Esophagus (tissue), 2 donors: ENCODE data around the gene ANKRD44. TPM values are rescaled to one million over a fixed set of nuclear protein-coding genes. Genes with fewer than 3 reads are reported as not detected.

Experiments used
- H3K27ac ChIP-seq, 2 donors: one replicate each; pipeline ENCODE4 v1.5.1; 2013; ENCODE audit warnings: low read depth in 2 of 2, mild to moderate bottlenecking in 2 of 2, inconsistent platforms in 1 of 2, low read length in 1 of 2, moderate library complexity in 1 of 2
- H3K27me3 ChIP-seq, 2 donors: one replicate each; pipeline ENCODE4 v1.6.1; 2013; ENCODE audit warnings: low read length in 2 of 2, control low read depth in 1 of 2, mild to moderate bottlenecking in 1 of 2; ENCODE audit not compliant: insufficient read depth in 2 of 2, control insufficient read depth in 1 of 2
- H3K36me3 ChIP-seq, 2 donors: one replicate each; pipeline ENCODE4 v1.6.1; 2013; ENCODE audit warnings: low read length in 1 of 2; ENCODE audit not compliant: control insufficient read depth in 2 of 2, insufficient read depth in 2 of 2
- H3K4me1 ChIP-seq, 2 donors: one replicate each; pipeline ENCODE4 v1.6.1; 2013; ENCODE audit warnings: low read length in 1 of 2; ENCODE audit not compliant: control insufficient read depth in 2 of 2, insufficient read depth in 2 of 2
- H3K4me3 ChIP-seq, 2 donors: one replicate each; pipeline ENCODE4 v1.5.1; 2013; ENCODE audit warnings: low read length in 2 of 2, mild to moderate bottlenecking in 2 of 2, low read depth in 1 of 2, moderate library complexity in 1 of 2
- H3K9me3 ChIP-seq, 2 donors: one replicate each; pipeline ENCODE4 v1.6.1; 2013; ENCODE audit warnings: mild to moderate bottlenecking in 2 of 2, low read depth in 1 of 2, low read length in 1 of 2, moderate library complexity in 1 of 2; ENCODE audit not compliant: control insufficient read depth in 2 of 2, insufficient read depth in 1 of 2
- WGBS, 2 donors: extraction: QIAGEN DNeasy Blood & Tissue Kit; methylation state at CpG; one replicate each; pipeline ENCODE4 v1.1.7; 2013; 5-methylcytosine and 5-hydroxymethylcytosine counted together
- polyA plus RNA-seq, 2 donors: library from polyadenylated mRNA; stranded (reverse); fragments of 200-250 nt; gene quantifications; one replicate each; pipeline ENCODE4 v1.2.3, GENCODE V29; 2013
- donor health status: healthy with polysubstance abuse.
- donor health status: Bipolar disorder and iron deficiency.

ANKRD44 gene
- polyA plus RNA-seq, 2 donors = 1.1 to 1.5 TPM

DNA sequence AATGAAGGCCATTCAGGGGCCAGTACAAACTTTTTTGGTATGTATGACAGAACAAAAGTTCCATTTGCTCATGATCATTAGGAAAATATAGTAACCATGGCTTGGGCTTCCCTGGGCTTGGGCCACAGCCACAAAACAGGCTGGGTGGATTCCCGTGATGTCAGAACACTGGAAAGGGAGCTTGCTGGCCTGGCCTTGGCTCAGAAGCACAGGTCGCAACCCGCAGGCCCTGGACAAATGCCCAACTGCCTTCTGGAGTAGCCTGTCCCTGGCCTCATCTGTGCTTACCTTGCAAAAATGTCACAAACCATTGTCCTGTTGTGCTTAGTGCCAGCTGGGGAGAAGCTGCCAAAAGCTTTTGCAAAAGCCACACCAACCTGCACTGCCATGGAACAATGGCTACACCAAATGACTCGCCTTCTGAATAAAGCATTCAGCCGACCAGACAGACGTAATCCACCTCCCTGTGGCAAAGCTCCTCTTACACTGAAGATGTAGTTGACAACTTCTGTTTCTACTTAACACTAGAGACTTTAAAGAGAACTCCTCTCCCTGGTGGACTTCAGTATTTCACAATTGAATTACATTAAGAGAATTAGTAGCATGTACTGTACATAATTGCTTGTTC, 125.5 kb downstream of the ANKRD44 start:
- H3K27me3 ChIP-seq = no peaks in the 10 kb centered on the region
- peaks cover 4% of the 10 kb centered on the region in 2 donors for H3K4me1 ChIP-seq
- WGBS, 2 donors = 33 to 46% methylated on average over 6 of the region's 6 CpGs
- H3K9me3 ChIP-seq = no peaks in the 10 kb centered on the region
- no peak overlapping the region for H3K4me3 ChIP-seq
- H3K36me3 ChIP-seq = no peaks in the 10 kb centered on the region
- H3K27ac ChIP-seq = no peak overlapping the region

- Histone ChIP-seq H3K4me3 (no peak overlapping the region), H3K27ac (no peak overlapping the region), H3K9me3 (no peaks in the 10 kb centered on the region), H3K36me3 (no peaks in the 10 kb centered on the region), H3K27me3 (no peaks in the 10 kb centered on the region), H3K4me1 (peaks cover 4% of the 10 kb centered on the region in 2 donors)
These were observed 127.2 kb downstream of the ANKRD44 start for GRCh38 chr2:197183355-197183754.

- Histone ChIP-seq H3K36me3 (no peaks in the 10 kb centered on the region), H3K27ac (no peak overlapping the region), H3K4me3 (no peak overlapping the region), H3K4me1 (peaks cover 4% of the 10 kb centered on the region in 2 donors), H3K9me3 (no peaks in the 10 kb centered on the region), H3K27me3 (no peaks in the 10 kb centered on the region)
- WGBS, 2 donors = 82 to 92% methylated on average over 1 of the region's 1 CpG
These were observed 127.9 kb downstream of the ANKRD44 start for GRCh38 chr2:197182668-197183067.

DNA sequence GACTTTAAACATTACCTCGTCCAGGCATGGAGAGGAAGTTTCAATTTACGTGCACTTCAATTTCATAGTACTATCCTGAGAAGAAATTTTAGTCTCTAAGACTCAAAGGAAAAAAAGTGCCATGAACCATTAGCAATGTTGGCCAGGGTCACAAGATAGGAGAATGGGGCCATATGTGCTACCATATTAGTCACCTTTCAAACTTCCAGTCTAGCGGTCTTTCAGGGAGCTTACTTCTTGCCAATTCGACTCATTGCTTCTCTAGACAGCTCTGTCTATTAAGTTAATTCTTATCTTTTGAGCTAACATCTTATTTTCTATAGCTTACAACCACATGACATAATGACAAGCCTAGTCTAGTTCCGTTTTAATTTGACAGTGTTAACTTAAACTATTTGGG, 129.1 kb downstream of the ANKRD44 start:
- H3K9me3 ChIP-seq = no peaks in the 10 kb centered on the region
- H3K27ac ChIP-seq = no peak overlapping the region
- H3K4me3 ChIP-seq = no peak overlapping the region
- 74% methylated on average over 5 of the region's 5 CpGs for WGBS, 2 donors
- peaks cover 4% of the 10 kb centered on the region in 2 donors for H3K4me1 ChIP-seq
- no peaks in the 10 kb centered on the region for H3K27me3 ChIP-seq
- H3K36me3 ChIP-seq = no peaks in the 10 kb centered on the region

DNA sequence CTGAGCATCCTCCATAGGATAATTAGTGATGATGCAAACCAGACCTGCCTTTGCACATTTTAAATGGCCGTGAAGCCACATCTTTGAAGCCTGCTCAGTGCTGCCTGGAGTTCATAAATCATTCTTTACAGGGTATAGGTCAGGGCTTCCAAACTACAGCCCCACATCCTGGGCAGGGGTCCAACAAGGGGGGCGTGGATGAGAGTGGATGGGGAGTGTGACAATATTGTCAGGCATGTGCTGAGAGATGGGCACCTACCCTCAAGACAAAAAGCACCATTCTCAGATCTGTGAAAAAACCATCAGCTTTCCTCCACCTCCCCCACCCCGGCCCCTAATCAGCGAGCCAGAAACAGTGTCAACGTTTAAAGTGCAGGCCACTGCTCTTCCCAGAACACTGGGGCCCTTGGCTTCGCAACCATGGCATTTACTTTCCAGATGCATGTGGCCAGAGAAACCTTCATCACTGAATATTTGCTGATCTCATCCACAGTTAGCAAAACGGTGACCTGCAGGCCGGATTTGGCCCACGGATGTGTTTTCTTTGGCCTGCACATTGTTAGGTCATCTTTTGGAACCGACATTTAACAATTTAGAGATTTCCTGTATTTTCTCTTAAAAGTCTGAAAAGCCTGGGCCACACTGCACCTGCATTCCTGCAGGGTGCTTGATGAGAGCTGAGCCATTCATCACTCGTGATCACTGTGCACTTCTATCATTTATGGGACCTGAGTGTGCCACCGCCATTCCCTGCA, 130.7 kb downstream of the ANKRD44 start:
- 52 to 73% methylated on average over 12 of the region's 12 CpGs for WGBS, 2 donors
- no peak overlapping the region for H3K4me3 ChIP-seq
- no peaks in the 10 kb centered on the region for H3K27me3 ChIP-seq
- H3K4me1 ChIP-seq = peaks cover under 1 to 1% of the 10 kb centered on the region in 2 donors
- H3K27ac ChIP-seq = no peak overlapping the region
- H3K36me3 ChIP-seq = no peaks in the 10 kb centered on the region
- H3K9me3 ChIP-seq = no peaks in the 10 kb centered on the region

GRCh38 chr2:197176522-197176921, 134.1 kb downstream of the ANKRD44 start:
- 0% methylated on average over 1 of the region's 1 CpG for WGBS, 2 donors
- Histone ChIP-seq H3K9me3 (no peaks in the 10 kb centered on the region), H3K27ac (no peak overlapping the region), H3K27me3 (no peaks in the 10 kb centered on the region), H3K36me3 (no peaks in the 10 kb centered on the region), H3K4me1 (no peaks in the 10 kb centered on the region), H3K4me3 (no peak overlapping the region)

DNA sequence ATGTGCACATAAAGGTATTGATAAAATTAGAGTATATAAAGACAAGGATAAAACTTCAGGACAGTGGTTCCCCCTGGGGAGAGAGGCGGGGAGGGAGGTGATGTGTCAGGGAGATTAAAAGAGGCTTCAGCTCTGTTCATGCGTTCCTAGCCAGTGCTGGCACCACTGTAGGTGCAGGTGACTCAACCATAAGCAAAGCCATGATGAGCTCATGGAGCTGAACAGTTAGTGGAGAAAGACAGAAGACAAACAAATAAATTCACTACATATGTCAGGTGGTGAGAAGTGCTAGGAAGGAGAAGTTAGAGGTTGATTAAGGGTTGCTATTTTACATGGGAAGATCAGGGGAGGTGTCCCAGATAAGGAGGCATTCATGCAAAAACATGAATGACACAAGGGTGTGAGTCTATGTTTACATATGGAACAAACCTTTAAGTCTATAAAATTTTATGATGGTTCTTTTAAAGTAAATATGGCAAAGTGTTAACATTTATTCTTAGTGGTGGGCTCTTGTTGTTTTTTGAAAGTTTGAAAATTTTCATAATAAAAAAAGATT, 136.0 kb downstream of the ANKRD44 start:
- 40 to 54% methylated on average over 2 of the region's 2 CpGs for WGBS, 2 donors
- Histone ChIP-seq H3K4me1 (no peaks in the 10 kb centered on the region), H3K9me3 (no peaks in the 10 kb centered on the region), H3K36me3 (no peaks in the 10 kb centered on the region), H3K27ac (no peak overlapping the region), H3K27me3 (no peaks in the 10 kb centered on the region), H3K4me3 (no peak overlapping the region)

DNA sequence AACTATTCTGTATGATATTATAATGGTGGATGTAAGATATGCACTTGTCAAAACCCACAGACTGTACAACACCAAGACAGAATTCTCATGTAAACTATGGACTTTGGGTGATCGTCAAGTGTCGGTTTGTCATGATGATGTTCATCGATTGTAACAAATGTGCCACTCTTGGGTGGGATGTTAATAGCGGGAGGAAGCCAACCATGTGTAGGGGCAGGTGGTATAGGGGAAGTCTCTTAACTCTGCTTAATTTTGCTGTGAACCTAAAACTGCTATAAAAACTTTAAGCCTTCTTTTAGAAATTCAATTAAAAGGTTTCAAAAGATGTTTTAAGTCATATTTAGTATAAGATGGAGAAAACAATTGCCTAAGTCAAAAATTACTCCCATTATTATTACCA, 139.0 kb downstream of the ANKRD44 start:
- H3K36me3 ChIP-seq = no peaks in the 10 kb centered on the region
- H3K9me3 ChIP-seq = no peaks in the 10 kb centered on the region
- H3K4me3 ChIP-seq = no peak overlapping the region
- 93 to 95% methylated on average over 4 of the region's 4 CpGs for WGBS, 2 donors
- H3K27me3 ChIP-seq = no peaks in the 10 kb centered on the region
- no peaks in the 10 kb centered on the region for H3K4me1 ChIP-seq
- no peak overlapping the region for H3K27ac ChIP-seq

GRCh38 chr2:197170208-197170607, 140.4 kb downstream of the ANKRD44 start:
- Histone ChIP-seq H3K4me1 (no peaks in the 10 kb centered on the region), H3K27me3 (no peaks in the 10 kb centered on the region), H3K27ac (no peak overlapping the region), H3K4me3 (no peak overlapping the region), H3K9me3 (no peaks in the 10 kb centered on the region), H3K36me3 (no peaks in the 10 kb centered on the region)
- whole genome bisulfite sequencing, 2 donors = 40 to 68% methylated on average over 1 of the region's 1 CpG

DNA sequence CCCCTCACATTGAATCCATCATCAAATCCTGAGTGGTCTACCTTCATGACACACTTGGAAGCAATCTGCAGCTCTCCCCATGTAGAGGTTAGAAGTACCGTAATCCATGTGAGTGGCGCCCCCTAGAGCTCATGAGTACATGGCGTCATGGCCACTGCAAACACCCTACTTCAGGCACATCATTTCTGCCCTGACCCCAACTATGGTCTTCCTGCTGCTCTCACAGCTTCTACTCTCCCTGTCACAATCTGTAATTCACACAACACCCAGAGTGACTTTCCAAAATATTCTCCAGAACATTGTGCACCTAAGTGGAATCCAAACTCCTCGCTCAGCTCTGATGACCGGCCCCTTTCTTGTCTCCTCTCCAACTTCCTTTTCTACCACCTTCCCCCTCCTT, 141.9 kb downstream of the ANKRD44 start:
- H3K4me1 ChIP-seq = no peaks in the 10 kb centered on the region
- H3K27ac ChIP-seq = no peak overlapping the region
- no peaks in the 10 kb centered on the region for H3K36me3 ChIP-seq
- H3K4me3 ChIP-seq = no peak overlapping the region
- H3K9me3 ChIP-seq = no peaks in the 10 kb centered on the region
- 53 to 65% methylated on average over 5 of the region's 5 CpGs for WGBS, 2 donors
- H3K27me3 ChIP-seq = no peaks in the 10 kb centered on the region
